Stimulated activated memory B cell treated with anti-CD40 and anti-IgM and Interleukin-4, amounts not matched to agents 10 μg/mL and 1 μg/mL and 100 μg/mL, for 72 hours (primary cell): ENCODE results near the gene FGF1.

ENCODE experiments used
- ATAC-seq: fragments of 150-1000 bp; cut with Tn5 transposase; 2 replicates; pipeline ENCODE4 v1.10.0; 2021
- H3K27ac Mint-ChIP-seq: one replicate; pipeline ENCODE4 v1.8.0; 2022; ENCODE audit warnings: mild to moderate bottlenecking, mixed read lengths
- H3K27me3 Mint-ChIP-seq: one replicate; pipeline ENCODE4 v1.8.0; 2022; ENCODE audit warnings: mixed read lengths
- H3K36me3 Mint-ChIP-seq: one replicate; pipeline ENCODE4 v1.8.0; 2022; ENCODE audit warnings: mixed read lengths
- H3K4me1 Mint-ChIP-seq: one replicate; pipeline ENCODE4 v1.8.0; 2022; ENCODE audit warnings: mixed read lengths
- H3K4me3 Mint-ChIP-seq: one replicate; pipeline ENCODE4 v1.8.0; 2022; ENCODE audit warnings: mild to moderate bottlenecking, moderate library complexity, mixed read lengths
- H3K9me3 Mint-ChIP-seq: one replicate; pipeline ENCODE4 v1.8.0; 2022; ENCODE audit warnings: mixed read lengths

FGF1 gene

GRCh38 chr5:142605611-142606010 lies 80.3 kb downstream of the FGF1 start:
- no peak for ATAC-seq
- Mint-ChIP-seq H3K27me3 (peaks cover 36% of the 10 kb centered on the region), H3K9me3 (no peaks in the 10 kb centered on the region), H3K36me3 (no peaks in the 10 kb centered on the region), H3K27ac (no peak overlapping the region), H3K4me3 (no peak overlapping the region), H3K4me1 (no peaks in the 10 kb centered on the region)

- Mint-ChIP-seq H3K36me3 (no peaks in the 10 kb centered on the region), H3K27me3 (peaks cover 44% of the 10 kb centered on the region), H3K27ac (no peak overlapping the region), H3K9me3 (no peaks in the 10 kb centered on the region), H3K4me3 (no peak overlapping the region), H3K4me1 (no peaks in the 10 kb centered on the region)
- no peak for ATAC-seq
Observed at GRCh38 chr5:142602720-142603245, 83.1 kb downstream of the FGF1 start.

GRCh38 chr5:142601432-142601831 lies 84.5 kb downstream of the FGF1 start:
- Mint-ChIP-seq H3K36me3 (no peaks in the 10 kb centered on the region), H3K27ac (no peak overlapping the region), H3K4me1 (no peaks in the 10 kb centered on the region), H3K27me3 (peaks cover 44% of the 10 kb centered on the region), H3K9me3 (no peaks in the 10 kb centered on the region), H3K4me3 (no peak overlapping the region)
- ATAC-seq: no peak

GRCh38 chr5:142600611-142601358 lies 85.1 kb downstream of the FGF1 start:
- Mint-ChIP-seq H3K4me1 (no peaks in the 10 kb centered on the region), H3K36me3 (no peaks in the 10 kb centered on the region), H3K9me3 (no peaks in the 10 kb centered on the region), H3K27me3 (peaks cover 42% of the 10 kb centered on the region), H3K4me3 (no peak overlapping the region), H3K27ac (no peak overlapping the region)
- ATAC-seq: no peak

- H3K4me1 Mint-ChIP-seq: no peaks in the 10 kb centered on the region
- H3K9me3 Mint-ChIP-seq: no peaks in the 10 kb centered on the region
- H3K4me3 Mint-ChIP-seq: no peak overlapping the region
- no peaks in the 10 kb centered on the region for H3K36me3 Mint-ChIP-seq
- H3K27me3 Mint-ChIP-seq: peaks cover 40% of the 10 kb centered on the region
- no peak for ATAC-seq
- no peak overlapping the region for H3K27ac Mint-ChIP-seq
Observed at GRCh38 chr5:142600092-142600491, 85.8 kb downstream of the FGF1 start.

- Mint-ChIP-seq H3K4me1 (no peaks in the 10 kb centered on the region), H3K27ac (no peak overlapping the region), H3K36me3 (no peaks in the 10 kb centered on the region), H3K4me3 (no peak overlapping the region), H3K9me3 (peaks cover 3% of the 10 kb centered on the region), H3K27me3 (peaks cover 52% of the 10 kb centered on the region)
- ATAC-seq: no peak
Observed at GRCh38 chr5:142598338-142598700, 87.6 kb downstream of the FGF1 start.

- no peak for ATAC-seq
- H3K36me3 Mint-ChIP-seq: no peaks in the 10 kb centered on the region
- H3K27me3 Mint-ChIP-seq: peaks cover 52% of the 10 kb centered on the region
- H3K9me3 Mint-ChIP-seq: peaks cover 3% of the 10 kb centered on the region
- H3K4me1 Mint-ChIP-seq: no peaks in the 10 kb centered on the region
- H3K4me3 Mint-ChIP-seq: no peak overlapping the region
- no peak overlapping the region for H3K27ac Mint-ChIP-seq
Observed at GRCh38 chr5:142597546-142598337, 88.1 kb downstream of the FGF1 start.

- ATAC-seq: no peak
- Mint-ChIP-seq H3K4me3 (no peak overlapping the region), H3K4me1 (no peaks in the 10 kb centered on the region), H3K9me3 (peaks cover 3% of the 10 kb centered on the region), H3K27me3 (peaks cover 50% of the 10 kb centered on the region), H3K36me3 (no peaks in the 10 kb centered on the region), H3K27ac (no peak overlapping the region)
Observed at GRCh38 chr5:142597025-142597424, 88.9 kb downstream of the FGF1 start.

- no peaks in the 10 kb centered on the region for H3K36me3 Mint-ChIP-seq
- no peak overlapping the region for H3K4me3 Mint-ChIP-seq
- H3K4me1 Mint-ChIP-seq: no peaks in the 10 kb centered on the region
- ATAC-seq: no peak
- H3K27ac Mint-ChIP-seq: no peak overlapping the region
- peaks cover 59% of the 10 kb centered on the region for H3K27me3 Mint-ChIP-seq
- H3K9me3 Mint-ChIP-seq: peaks cover 3% of the 10 kb centered on the region
Observed at GRCh38 chr5:142592365-142592764, 93.5 kb downstream of the FGF1 start.

- Mint-ChIP-seq H3K9me3 (peaks cover 3% of the 10 kb centered on the region), H3K27ac (no peak overlapping the region), H3K4me3 (no peak overlapping the region), H3K36me3 (no peaks in the 10 kb centered on the region), H3K27me3 (peaks cover 64% of the 10 kb centered on the region), H3K4me1 (no peaks in the 10 kb centered on the region)
- no peak for ATAC-seq
Observed at GRCh38 chr5:142590451-142591231, 95.2 kb downstream of the FGF1 start.

- ATAC-seq: no peak
- no peak overlapping the region for H3K4me3 Mint-ChIP-seq
- H3K27ac Mint-ChIP-seq: no peak overlapping the region
- no peaks in the 10 kb centered on the region for H3K36me3 Mint-ChIP-seq
- peaks cover 3% of the 10 kb centered on the region for H3K9me3 Mint-ChIP-seq
- H3K4me1 Mint-ChIP-seq: no peaks in the 10 kb centered on the region
- H3K27me3 Mint-ChIP-seq: peaks cover 65% of the 10 kb centered on the region
Observed at GRCh38 chr5:142589720-142590119, 96.2 kb downstream of the FGF1 start.

GRCh38 chr5:142587354-142587965 lies 98.4 kb downstream of the FGF1 start:
- Mint-ChIP-seq H3K27me3 (peaks cover 77% of the 10 kb centered on the region), H3K4me1 (no peaks in the 10 kb centered on the region), H3K36me3 (no peaks in the 10 kb centered on the region), H3K4me3 (no peak overlapping the region), H3K27ac (no peak overlapping the region), H3K9me3 (no peaks in the 10 kb centered on the region)
- no peak for ATAC-seq

- Mint-ChIP-seq H3K27me3 (peaks cover 84% of the 10 kb centered on the region), H3K9me3 (no peaks in the 10 kb centered on the region), H3K4me3 (no peak overlapping the region), H3K27ac (no peak overlapping the region), H3K36me3 (no peaks in the 10 kb centered on the region), H3K4me1 (no peaks in the 10 kb centered on the region)
- no peak for ATAC-seq
Observed at GRCh38 chr5:142586552-142586951, 99.3 kb downstream of the FGF1 start.

- Mint-ChIP-seq H3K27me3 (peaks cover 77% of the 10 kb centered on the region), H3K4me1 (peaks cover 1% of the 10 kb centered on the region), H3K9me3 (no peaks in the 10 kb centered on the region), H3K4me3 (no peak overlapping the region), H3K27ac (no peak overlapping the region), H3K36me3 (no peaks in the 10 kb centered on the region)
- ATAC-seq: no peak
Observed at GRCh38 chr5:142585451-142585850, 100.4 kb downstream of the FGF1 start.

- H3K9me3 Mint-ChIP-seq: no peaks in the 10 kb centered on the region
- no peaks in the 10 kb centered on the region for H3K36me3 Mint-ChIP-seq
- peaks cover 73% of the 10 kb centered on the region for H3K27me3 Mint-ChIP-seq
- peaks cover 6% of the 10 kb centered on the region for H3K4me1 Mint-ChIP-seq
- no peak overlapping the region for H3K27ac Mint-ChIP-seq
- H3K4me3 Mint-ChIP-seq: no peak overlapping the region
- no peak for ATAC-seq
Observed at GRCh38 chr5:142584891-142585290, 101.0 kb downstream of the FGF1 start.
